ENCODE data around the gene CBX2.
A peak's percentile ranks its signal among the peaks of the same experiment; 100 is the strongest.

Gene CBX2

DNA sequence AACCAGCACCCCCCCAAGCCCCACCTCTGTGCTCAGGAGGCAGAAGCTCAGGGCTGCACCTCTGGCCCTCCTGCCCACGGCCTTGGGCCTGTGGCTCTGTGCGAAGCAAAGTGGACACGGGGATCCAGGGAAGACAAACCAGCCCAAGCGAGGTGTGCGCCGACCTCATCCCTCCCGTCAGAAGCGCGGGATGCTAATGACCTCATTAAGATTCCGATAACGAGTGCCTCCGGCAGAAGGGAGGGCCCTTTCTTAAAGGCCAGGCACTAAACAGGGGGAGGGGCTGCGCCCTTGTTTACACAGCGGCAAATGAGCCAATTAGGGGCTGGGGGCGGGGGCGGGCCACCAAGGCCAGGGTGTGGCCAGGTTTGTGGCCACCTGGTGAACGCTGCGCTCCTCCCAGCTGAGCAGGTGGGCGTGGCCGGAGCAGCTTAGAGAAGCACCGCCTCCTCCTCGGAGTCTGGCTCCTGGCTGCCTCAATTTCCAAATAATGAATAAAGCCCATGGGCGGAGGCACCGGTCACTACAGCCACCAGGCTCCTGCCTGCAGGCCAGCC, 58.1 kb downstream of the CBX2 start:
- no peak for DNase-seq
- Histone ChIP-seq H3K36me3 (replicated peaks) (peaks cover 18% of the 10 kb centered on the region), H3K4me3 (ENCODE audit: low read depth, low read length) (no peak overlapping the region), H3K27ac (no peak overlapping the region), H3K27me3 (replicated peaks) (peaks cover 11% of the 10 kb centered on the region)
- TF ChIP-seq, protein P1, sequence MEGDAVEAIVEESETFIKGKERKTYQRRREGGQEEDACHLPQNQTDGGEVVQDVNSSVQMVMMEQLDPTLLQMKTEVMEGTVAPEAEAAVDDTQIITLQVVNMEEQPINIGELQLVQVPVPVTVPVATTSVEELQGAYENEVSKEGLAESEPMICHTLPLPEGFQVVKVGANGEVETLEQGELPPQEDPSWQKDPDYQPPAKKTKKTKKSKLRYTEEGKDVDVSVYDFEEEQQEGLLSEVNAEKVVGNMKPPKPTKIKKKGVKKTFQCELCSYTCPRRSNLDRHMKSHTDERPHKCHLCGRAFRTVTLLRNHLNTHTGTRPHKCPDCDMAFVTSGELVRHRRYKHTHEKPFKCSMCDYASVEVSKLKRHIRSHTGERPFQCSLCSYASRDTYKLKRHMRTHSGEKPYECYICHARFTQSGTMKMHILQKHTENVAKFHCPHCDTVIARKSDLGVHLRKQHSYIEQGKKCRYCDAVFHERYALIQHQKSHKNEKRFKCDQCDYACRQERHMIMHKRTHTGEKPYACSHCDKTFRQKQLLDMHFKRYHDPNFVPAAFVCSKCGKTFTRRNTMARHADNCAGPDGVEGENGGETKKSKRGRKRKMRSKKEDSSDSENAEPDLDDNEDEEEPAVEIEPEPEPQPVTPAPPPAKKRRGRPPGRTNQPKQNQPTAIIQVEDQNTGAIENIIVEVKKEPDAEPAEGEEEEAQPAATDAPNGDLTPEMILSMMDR (IDR thresholded peaks at IDR 0.05; ENCODE audit: low read depth, low read length, missing control alignments): no peak
- in situ Hi-C loops (cut with HindIII; ENCODE audit: low pct_ligation_motif_present, low sequenced_read_pairs): no loop called here

DNA sequence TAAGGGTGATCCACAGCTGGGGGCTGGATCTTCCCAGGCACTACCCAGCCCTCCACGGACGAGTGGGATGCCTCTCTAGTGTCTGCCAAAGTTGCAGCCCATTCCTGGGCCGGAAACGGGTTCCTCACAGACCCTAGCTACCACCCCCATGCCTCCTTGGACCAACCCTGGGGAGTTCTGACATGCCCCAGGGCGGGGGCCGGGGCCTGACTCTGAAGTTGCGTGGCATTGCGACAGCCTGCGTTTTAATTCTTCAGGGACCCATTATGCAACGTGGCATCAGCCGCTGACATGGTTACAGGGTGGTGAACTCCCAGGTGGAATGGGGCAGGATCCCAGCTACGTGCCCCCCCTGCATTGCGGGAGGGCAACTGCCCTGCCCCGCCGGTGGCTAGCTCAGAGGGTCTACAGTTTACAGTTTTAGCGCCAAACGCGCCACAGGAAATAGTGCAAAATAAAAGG, 58.6 kb downstream of the CBX2 start:
- TF ChIP-seq, protein P1 (IDR thresholded peaks at IDR 0.05; ENCODE audit: low read depth, low read length, missing control alignments): no peak
- in situ Hi-C loops (cut with HindIII; ENCODE audit: low pct_ligation_motif_present, low sequenced_read_pairs): no loop called here
- H3K27me3 ChIP-seq (replicated peaks): peaks cover 16% of the 10 kb centered on the region
- peaks cover 18% of the 10 kb centered on the region for H3K36me3 ChIP-seq (replicated peaks)
- H3K4me3 ChIP-seq (ENCODE audit: low read depth, low read length): peak overlapping the region; percentile 15
- no peak for DNase-seq
- H3K27ac ChIP-seq: no peak overlapping the region

DNA sequence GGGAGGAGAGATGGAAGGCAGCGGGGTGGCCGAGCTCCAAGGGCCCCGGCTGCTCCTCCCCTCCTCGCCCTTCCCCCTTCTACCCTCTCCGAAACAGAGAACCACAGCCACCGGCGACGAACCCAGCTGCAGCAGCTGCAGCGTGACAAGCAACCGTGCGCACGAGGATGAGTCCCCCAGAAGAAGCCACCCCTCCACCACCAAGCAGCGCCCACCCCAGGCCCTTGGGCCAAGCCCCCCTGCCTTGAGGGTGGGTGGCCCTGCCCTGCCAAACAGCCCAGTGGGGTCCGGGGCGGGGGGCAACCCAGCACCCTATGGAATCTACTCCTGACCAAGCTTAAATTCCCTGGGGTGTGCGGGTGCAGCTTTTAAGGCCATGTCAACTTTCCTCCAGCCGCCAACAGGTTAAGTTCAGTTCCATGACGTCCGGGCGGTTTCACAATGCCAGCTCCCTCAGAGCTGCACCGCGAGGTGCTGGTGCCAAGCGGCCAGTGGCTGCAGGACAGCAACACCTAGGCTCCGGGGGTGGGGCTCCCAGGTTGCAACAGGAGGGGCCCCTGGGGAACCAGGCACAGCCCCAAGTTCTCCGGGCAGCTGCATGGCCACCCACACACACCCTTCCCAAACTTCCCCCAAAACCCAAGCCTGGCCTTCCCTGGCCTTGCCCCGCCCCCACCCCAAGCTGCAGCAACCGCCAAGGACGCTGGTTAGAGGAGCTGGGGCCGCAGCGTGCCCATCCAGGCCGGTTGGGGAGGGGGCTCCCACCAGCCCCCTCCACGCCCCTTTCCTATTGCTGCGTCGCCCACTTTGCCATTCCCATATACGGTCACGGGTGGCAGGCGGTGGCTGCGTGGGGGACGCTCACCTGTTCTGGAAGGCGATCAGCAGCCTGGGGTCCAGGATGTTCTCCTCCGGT, 59.3 kb downstream of the CBX2 start:
- DNase-seq: peak; percentile 41

More for the DNA sequence above, 59.3 kb downstream of the CBX2 start:
- H3K27me3 ChIP-seq (replicated peaks): peaks cover 23% of the 10 kb centered on the region
- in situ Hi-C loops (cut with HindIII; ENCODE audit: low pct_ligation_motif_present, low sequenced_read_pairs): no loop called here
- H3K36me3 ChIP-seq (replicated peaks): peaks cover 18% of the 10 kb centered on the region
- H3K4me3 ChIP-seq (ENCODE audit: low read depth, low read length): peak overlapping the region; percentile 75
- TF ChIP-seq, protein P1 (IDR thresholded peaks at IDR 0.05; ENCODE audit: low read depth, low read length, missing control alignments): peak; percentile 35
- no peak overlapping the region for H3K27ac ChIP-seq

Data from brain microvascular endothelial cell (primary cell).